Stomach (tissue), 4 donors: Measurements from ENCODE around the gene PTBP1.

Experiments
- CTCF ChIP-seq, 7 experiments: fragments of 450-650 bp in 4 of 7; fragments of 200-600 bp in 3 of 7; sonication (generic) in 3 of 7; IDR thresholded peaks; one replicate each; pipeline ENCODE4 v1.5.1; 2016 to 2019; ENCODE audit warnings: antibody characterized with exemption in 7 of 7, control low read depth in 2 of 7, mild to moderate bottlenecking in 1 of 7
- EP300 ChIP-seq: sonication (generic); formaldehyde crosslinking; IDR thresholded peaks from one replicate; pipeline ENCODE4 v1.6.1; 2017; ENCODE audit warnings: antibody characterized with exemption
- POLR2A ChIP-seq, 4 donors: fragments of 450-650 bp; IDR thresholded peaks; one replicate each; pipeline ENCODE4 v1.6.1; 2016; ENCODE audit warnings: antibody characterized with exemption in 4 of 4, control low read depth in 2 of 4, mild to moderate bottlenecking in 1 of 4, moderate library complexity in 1 of 4
- POLR2AphosphoS5 ChIP-seq, 3 donors: sonication (generic); formaldehyde crosslinking; IDR thresholded peaks; one replicate each; pipeline ENCODE4 v1.6.1; 2016; ENCODE audit warnings: antibody characterized with exemption in 3 of 3

GRCh38 chr19:813219-814151 is 16.2 kb downstream of the PTBP1 start:
- no peak for TF ChIP-seq POLR2A (IDR thresholded peaks at IDR 0.05)
- no peak for TF ChIP-seq CTCF (IDR thresholded peaks at IDR 0.05)
- TF ChIP-seq POLR2AphosphoS5 (IDR thresholded peaks at IDR 0.05): no peak
- TF ChIP-seq EP300: no peak
